K562 (cell line): Measurements from ENCODE around the gene USP46. TPM values are rescaled to one million over a fixed set of nuclear protein-coding genes. Genes with fewer than 3 reads are reported as not detected.

ENCODE experiments used
- ATAC-seq: fragments of 200-7000 bp; cut with Tn5 transposase; 3 replicates; pipeline ENCODE4 v1.9.1; 2020; ENCODE audit warnings: moderate library complexity
- BruUV-seq: library from RNA; stranded (reverse); fragments of 400-500 nt; replicated peaks from 2 replicates; lab custom pipeline; 2021; lab: Mats Ljungman, UMichigan
- CTCF ChIA-PET: fragments of 300-600 bp; formaldehyde crosslinking; extraction: SDS; loops from one replicate; lab custom pipeline; 2021; ENCODE audit warnings: low intra/inter-chr PET ratio; lab: Yijun Ruan, JAX
- POLR2A ChIA-PET: fragments of 300-600, 350-650 bp; sonication (Branson Sonifier 250); formaldehyde crosslinking; extraction: SDS; loops from one replicate; lab custom pipeline; 2021; ENCODE audit warnings: antibody characterized with exemption, inconsistent platforms; lab: Yijun Ruan, JAX
- DNase-seq, 4 experiments: peaks; one replicate each; pipeline versions ENCODE4 v3.0.0 to v3.0.0-alpha.2; 2011 to 2018; ENCODE audit warnings: low spot score in 3 of 4, mixed read lengths in 3 of 4; ENCODE audit errors: extremely low read depth in 1 of 4
- FAIRE-seq: peaks from 2 replicates; lab custom pipeline; 2011; peaks lifted over from hg19 to GRCh38; lab: Jason Lieb, UNC
- H2AFZ ChIP-seq: 2 replicates; pipeline ENCODE4 v1.6.0; 2011; ENCODE audit warnings: low read depth, low read length, control low read depth, inconsistent platforms
- H3K27ac ChIP-seq: fragments of 200-600 bp; 3 replicates; pipeline ENCODE4 v1.8.0; 2011; ENCODE audit warnings: low read depth, mild to moderate bottlenecking, control low read depth, inconsistent platforms, low read length, moderate library complexity, mixed read lengths; ENCODE audit errors: extremely low read depth
- H3K27me3 ChIP-seq, 2 experiments: fragments of 300-600 bp in 1 of 2; 2 replicates in 1 of 2; 3 replicates in 1 of 2; pipeline versions ENCODE4 v1.6.0 to v1.8.0; 2011; ENCODE audit warnings: inconsistent platforms in 2 of 2, low read length in 2 of 2, mild to moderate bottlenecking in 1 of 2, mixed read lengths in 1 of 2, moderate library complexity in 1 of 2; ENCODE audit not compliant: control insufficient read depth in 2 of 2, insufficient read depth in 2 of 2
- H3K36me3 ChIP-seq: fragments of 300-600 bp; 3 replicates; pipeline ENCODE4 v1.8.0; 2011; ENCODE audit warnings: mild to moderate bottlenecking, low read length, inconsistent platforms; ENCODE audit not compliant: control insufficient read depth, insufficient read depth
- H3K4me1 ChIP-seq, 2 experiments: fragments of 200-600 bp in 1 of 2; replicated peaks in 1 of 2; 2 replicates in 1 of 2; 3 replicates in 1 of 2; pipeline versions ENCODE4 v1.5.1 to v1.8.0; 2011; ENCODE audit warnings: inconsistent platforms in 2 of 2, low read length in 2 of 2, mild to moderate bottlenecking in 1 of 2, mixed read lengths in 1 of 2, moderate library complexity in 1 of 2; ENCODE audit not compliant: control insufficient read depth in 2 of 2, insufficient read depth in 2 of 2
- H3K4me2 ChIP-seq: 2 replicates; pipeline ENCODE4 v1.6.1; 2011; ENCODE audit warnings: low read length, control low read depth, inconsistent platforms, mixed read lengths; ENCODE audit not compliant: insufficient read depth
- H3K4me3 ChIP-seq: fragments of 200-600 bp; sonication (generic), shearing (Covaris generic); 2 replicates; pipeline ENCODE4 v1.5.1; 2016; ENCODE audit warnings: control low read depth, inconsistent platforms
- H3K79me2 ChIP-seq: fragments of 200-600 bp; 3 replicates; pipeline ENCODE4 v1.8.0; 2011; ENCODE audit warnings: low read length, inconsistent platforms; ENCODE audit not compliant: control insufficient read depth, insufficient read depth
- H3K9ac ChIP-seq, 2 experiments: 2 replicates each; pipeline versions ENCODE4 v1.6.0 to v1.6.1; 2011; ENCODE audit warnings: low read depth in 2 of 2, low read length in 2 of 2, control low read depth in 1 of 2, inconsistent platforms in 1 of 2, mild to moderate bottlenecking in 1 of 2, mixed read lengths in 1 of 2; ENCODE audit not compliant: insufficient read depth in 1 of 2
- H3K9me1 ChIP-seq: one replicate; pipeline ENCODE4 v1.6.0; 2011; ENCODE audit warnings: inconsistent platforms, mild to moderate bottlenecking, low read length, moderate library complexity; ENCODE audit not compliant: control insufficient read depth, insufficient read depth
- H3K9me3 ChIP-seq: replicated peaks from 2 replicates; pipeline ENCODE4 v1.5.1; 2011; ENCODE audit warnings: low read depth, low read length, inconsistent platforms; ENCODE audit not compliant: control insufficient read depth, insufficient read depth
- H4K20me1 ChIP-seq: replicated peaks from 2 replicates; pipeline ENCODE4 v1.6.1; 2011; ENCODE audit warnings: low read length, inconsistent platforms, mixed read lengths; ENCODE audit not compliant: control insufficient read depth, insufficient read depth
- BMI1 ChIP-seq: fragments of 150-350 bp; IDR thresholded peaks from 2 replicates; pipeline ENCODE4 v1.6.1; 2014; ENCODE audit warnings: low read length
- FOS ChIP-seq: IDR thresholded peaks from 3 replicates; pipeline ENCODE4 v1.6.1; 2011; ENCODE audit not compliant: insufficient read length; ENCODE audit errors: extremely low read depth
- MAFG ChIP-seq: fragments of 450-650 bp; conservative IDR thresholded peaks from 2 replicates; pipeline ENCODE4 v1.6.1; 2016; ENCODE audit warnings: missing genetic modification characterization, missing compliant biosample characterization
- SIN3B ChIP-seq: fragments of 450-650 bp; IDR thresholded peaks from 2 replicates; pipeline ENCODE4 v1.6.1; 2017; ENCODE audit warnings: low read depth, mild to moderate bottlenecking, moderate library complexity
- ZNF740 ChIP-seq, 3 experiments: fragments of 200-800 bp in 1 of 3; sonication (Bioruptor generic) in 1 of 3; sonication (generic) in 1 of 3; formaldehyde crosslinking in 1 of 3; IDR thresholded peaks; 2 replicates each; pipeline versions ENCODE4 v1.6.1 to v1.8.0; 2016 to 2022; ENCODE audit warnings: mild to moderate bottlenecking in 2 of 3, missing compliant biosample characterization in 2 of 3, missing genetic modification characterization in 2 of 3, missing genetic modification reagents in 1 of 3
- ZNF75A ChIP-seq: fragments of 450-650 bp; formaldehyde crosslinking; IDR thresholded peaks from 2 replicates; pipeline ENCODE4 v1.4.0; 2020; ENCODE audit warnings: mild to moderate bottlenecking
- in situ Hi-C: fragments of 300-500 bp; cut with MboI; formaldehyde crosslinking; loops from 4 replicates; pipeline ENCODE4 v1.15.0; 2018; ENCODE audit warnings: inconsistent platforms, mixed read lengths
- intact Hi-C: fragments of 100-400 bp; cut with micrococcal nuclease; formaldehyde crosslinking; loops from 2 replicates; pipeline ENCODE4 v1.14.2; 2022
- polyA plus RNA-seq, 8 experiments: library from polyadenylated mRNA; depleted of rRNA in 4 of 8; stranded (reverse) in 5 of 8; unstranded in 3 of 8; fragments of >200 nt; fragmentation: Nextera tagmentation in 2 of 8; fragmentation: Illumina TruSeq in 1 of 8; extraction: Ambion mirVana in 2 of 8; extraction: Trizol in 1 of 8; gene quantifications; 2 replicates each; pipeline versions ENCODE4 v1.2.1 to v1.2.3, GENCODE V29; 2011 to 2014; ENCODE audit warnings: inconsistent platforms in 1 of 8, missing spikeins in 1 of 8
- total RNA-seq, 7 experiments: library from RNA; depleted of rRNA in 6 of 7; stranded (reverse); fragments of >200 nt in 6 of 7; fragmentation: Illumina TruSeq in 2 of 7; extraction: Trizol in 2 of 7; gene quantifications; 2 replicates each; pipeline versions ENCODE4 v1.2.1 to v1.2.3, GENCODE V29; 2011 to 2021; ENCODE audit warnings: low replicate concordance in 1 of 7

Gene USP46
- total and polyA plus RNA-seq, 9 of the 15 experiments (the other 6 are each of a cell fraction or from before 2014, with no cell fraction given), result 3.0 to 11.7 (median 8.4) TPM

- TF ChIP-seq SIN3B (no peak), FOS (no peak), ZNF740 (CRISPR knock-in tag; IDR thresholded peaks at IDR 0.05) (no peak), ZNF740 (tag; IDR thresholded peaks at IDR 0.05) (no peak), BMI1 (no peak), MAFG (no peak)
- TF ChIP-seq, all 486 proteins: peak for 0
These were observed 35.8 kb upstream of the USP46 start (continued) for GRCh38 chr4:52694936-52695335.

GRCh38 chr4:52693492-52693891 lies 34.4 kb upstream of the USP46 start:
- BruUV-seq, result no TSS peak
- no peaks in the 10 kb centered on the region for H3K79me2 ChIP-seq
- no peaks in the 10 kb centered on the region for H3K9me1 ChIP-seq
- H4K20me1 ChIP-seq, result no peaks in the 10 kb centered on the region
- H3K4me1 ChIP-seq, result no peaks in the 10 kb centered on the region
- no peaks in the 10 kb centered on the region; the same call in 1 of the 2 replicates for H3K9me3 ChIP-seq
- H3K27me3 ChIP-seq, result peaks cover 0 to 4% of the 10 kb centered on the region in 2 experiments; a peak in 1 of 5 replicates
- H3K4me2 ChIP-seq, result no peak overlapping the region
- ChIA-PET POLR2A (no interaction called here), CTCF (no interaction called here)
- TF ChIP-seq ZNF75A (CRISPR knock-in tag), result no peak
- no peaks in the 10 kb centered on the region for H3K36me3 ChIP-seq
- no peak overlapping the region for H3K4me3 ChIP-seq
- no peak for DNase-seq
- intact Hi-C loops, result no loop called here
- no peak overlapping the region for H2AFZ ChIP-seq
- no peak overlapping the region for H3K27ac ChIP-seq
- in situ Hi-C loops, result no loop called here
- no peak for ATAC-seq
- FAIRE-seq, result no peak
- no peak overlapping the region for H3K9ac ChIP-seq
